Endodermal cell (in vitro differentiated cells): Measurements from ENCODE around the gene MBD5. TPM values are rescaled to one million over a fixed set of nuclear protein-coding genes. Genes with fewer than 3 reads are reported as not detected.

Experiments used
- DNase-seq: peaks from one replicate; pipeline ENCODE4 v3.0.0-alpha.2; 2017
- H3K27ac ChIP-seq: 2 replicates; pipeline ENCODE4 v1.5.1; 2013; ENCODE audit warnings: mild to moderate bottlenecking, low read depth, low read length, moderate library complexity
- H3K27me3 ChIP-seq: 2 replicates; pipeline ENCODE4 v1.6.1; 2013; ENCODE audit warnings: mild to moderate bottlenecking, low read length, moderate library complexity; ENCODE audit not compliant: insufficient read depth, control insufficient read depth, poor library complexity, severe bottlenecking
- H3K36me3 ChIP-seq: 2 replicates; pipeline ENCODE4 v1.7.0; 2013; ENCODE audit warnings: mild to moderate bottlenecking, low read length, moderate library complexity; ENCODE audit not compliant: control insufficient read depth, insufficient read depth
- H3K4me1 ChIP-seq: one replicate; pipeline ENCODE4 v1.7.0; 2013; ENCODE audit warnings: low read length; ENCODE audit not compliant: control insufficient read depth, insufficient read depth
- H3K4me3 ChIP-seq: 2 replicates; pipeline ENCODE4 v1.5.1; 2013; ENCODE audit warnings: mild to moderate bottlenecking, low read length, moderate library complexity
- H3K9ac ChIP-seq: 2 replicates; pipeline ENCODE4 v1.6.1; 2013; ENCODE audit warnings: mild to moderate bottlenecking, low read length, moderate library complexity; ENCODE audit not compliant: poor library complexity, severe bottlenecking; ENCODE audit errors: extremely low read depth
- H3K9me3 ChIP-seq: 2 replicates; pipeline ENCODE4 v1.6.1; 2013; ENCODE audit warnings: mild to moderate bottlenecking, low read length, moderate library complexity; ENCODE audit not compliant: control insufficient read depth
- H3K27ac Mint-ChIP-seq: 2 replicates; pipeline ENCODE4 v1.8.0; 2020; ENCODE audit warnings: mixed read lengths
- H3K27me3 Mint-ChIP-seq: 2 replicates; pipeline ENCODE4 v1.8.0; 2021; ENCODE audit warnings: mild to moderate bottlenecking, mixed read lengths; ENCODE audit not compliant: insufficient read depth
- H3K36me3 Mint-ChIP-seq: 2 replicates; pipeline ENCODE4 v1.8.0; 2020; ENCODE audit warnings: low read depth, mixed read lengths
- H3K4me1 Mint-ChIP-seq: 2 replicates; pipeline ENCODE4 v1.8.0; 2020; ENCODE audit warnings: mixed read lengths
- H3K4me3 Mint-ChIP-seq: 2 replicates; pipeline ENCODE4 v1.8.0; 2020; ENCODE audit warnings: mild to moderate bottlenecking, moderate library complexity, mixed read lengths
- H3K9me3 Mint-ChIP-seq: 2 replicates; pipeline ENCODE4 v1.8.0; 2020; ENCODE audit warnings: mild to moderate bottlenecking, mixed read lengths
- WGBS, 2 experiments: methylation state at CpG; one replicate each; pipeline versions ENCODE4 v1.1.5 to v1.1.7; 2013; ENCODE audit warnings: missing lambda C conversion rate in 2 of 2, mixed read lengths in 1 of 2; ENCODE audit not compliant: insufficient coverage in 1 of 2, insufficient read length in 1 of 2; 5-methylcytosine and 5-hydroxymethylcytosine counted together
- total RNA-seq, 2 donors: library from RNA; stranded (reverse); fragmentation: NEBNext Ultra II Directional in 1 of 2; extraction: Animal tissue kit (Norgen Biotek cat#: 25700) in 1 of 2; gene quantifications; 2 replicates in 1 of 2; 3 replicates in 1 of 2; pipeline ENCODE4 v1.2.1, GENCODE V29; 2021
- TF ChIP-seq, protein P1 (sequence below): fragments of 200-600 bp; sonication (generic); conservative IDR thresholded peaks from 2 replicates; pipeline ENCODE4 v1.5.0; 2021; ENCODE audit warnings: antibody characterized with exemption, mild to moderate bottlenecking

The MBD5 gene
- total RNA-seq, 2 donors from 2014 or later = 49.1 to 55.7 TPM

DNA sequence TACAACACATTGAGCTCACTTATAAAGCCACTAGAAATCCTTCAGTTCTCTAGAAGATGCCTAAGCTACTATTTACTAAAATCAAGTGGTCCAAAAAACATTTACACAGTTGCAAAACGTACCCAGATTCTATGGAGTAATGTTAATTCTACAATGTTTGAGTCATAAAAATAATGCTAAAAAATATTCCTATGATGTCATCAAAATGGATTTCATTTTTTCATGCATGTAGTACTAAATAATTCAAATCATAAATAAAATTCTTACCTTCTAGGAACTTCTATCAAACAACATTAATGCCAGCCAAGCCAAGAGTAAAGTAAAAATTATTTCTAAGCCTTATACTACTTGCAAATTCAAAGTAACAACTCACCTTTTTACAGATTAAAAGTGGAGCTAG lies 454.7 kb downstream of the MBD5 start:
- no peak overlapping the region for H3K27ac ChIP-seq
- H3K9me3 Mint-ChIP-seq = no peaks in the 10 kb centered on the region
- no peaks in the 10 kb centered on the region for H3K9me3 ChIP-seq
- 100% methylated on average over 1 of the region's 1 CpG; no CpG with 5 or more reads in 1 of the 2 experiments for WGBS, 2 experiments
- H3K9ac ChIP-seq = no peak overlapping the region
- no peaks in the 10 kb centered on the region for H3K27me3 Mint-ChIP-seq
- H3K4me1 ChIP-seq = no peaks in the 10 kb centered on the region
- DNase-seq = no peak
- no peak overlapping the region for H3K4me3 Mint-ChIP-seq
- no peaks in the 10 kb centered on the region for H3K36me3 Mint-ChIP-seq
- no peaks in the 10 kb centered on the region for H3K4me1 Mint-ChIP-seq
- H3K27ac Mint-ChIP-seq = no peak overlapping the region
- no peaks in the 10 kb centered on the region for H3K27me3 ChIP-seq
- H3K36me3 ChIP-seq = no peaks in the 10 kb centered on the region
- H3K4me3 ChIP-seq = no peak overlapping the region
- TF ChIP-seq, protein P1, sequence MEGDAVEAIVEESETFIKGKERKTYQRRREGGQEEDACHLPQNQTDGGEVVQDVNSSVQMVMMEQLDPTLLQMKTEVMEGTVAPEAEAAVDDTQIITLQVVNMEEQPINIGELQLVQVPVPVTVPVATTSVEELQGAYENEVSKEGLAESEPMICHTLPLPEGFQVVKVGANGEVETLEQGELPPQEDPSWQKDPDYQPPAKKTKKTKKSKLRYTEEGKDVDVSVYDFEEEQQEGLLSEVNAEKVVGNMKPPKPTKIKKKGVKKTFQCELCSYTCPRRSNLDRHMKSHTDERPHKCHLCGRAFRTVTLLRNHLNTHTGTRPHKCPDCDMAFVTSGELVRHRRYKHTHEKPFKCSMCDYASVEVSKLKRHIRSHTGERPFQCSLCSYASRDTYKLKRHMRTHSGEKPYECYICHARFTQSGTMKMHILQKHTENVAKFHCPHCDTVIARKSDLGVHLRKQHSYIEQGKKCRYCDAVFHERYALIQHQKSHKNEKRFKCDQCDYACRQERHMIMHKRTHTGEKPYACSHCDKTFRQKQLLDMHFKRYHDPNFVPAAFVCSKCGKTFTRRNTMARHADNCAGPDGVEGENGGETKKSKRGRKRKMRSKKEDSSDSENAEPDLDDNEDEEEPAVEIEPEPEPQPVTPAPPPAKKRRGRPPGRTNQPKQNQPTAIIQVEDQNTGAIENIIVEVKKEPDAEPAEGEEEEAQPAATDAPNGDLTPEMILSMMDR = no peak

DNA sequence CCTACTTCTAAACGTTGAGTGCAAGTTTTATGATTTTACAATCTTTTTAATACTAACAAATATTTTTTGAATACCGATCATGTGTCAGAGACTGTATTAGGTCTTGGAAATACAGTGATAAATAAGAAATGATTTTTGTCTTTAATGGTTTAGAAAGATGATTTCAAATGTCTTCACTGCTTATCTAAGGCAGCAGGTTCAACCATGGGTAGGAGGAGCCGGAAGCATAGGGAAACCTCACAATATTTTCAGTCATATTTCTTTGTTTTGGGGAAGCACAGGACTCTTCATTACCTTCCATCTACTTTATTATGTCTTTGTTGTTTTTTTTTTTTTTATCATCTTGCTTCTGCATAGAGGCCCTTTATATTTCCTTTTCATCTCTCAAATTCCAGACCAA lies 458.5 kb downstream of the MBD5 start:
- no peaks in the 10 kb centered on the region for H3K9me3 Mint-ChIP-seq
- no peaks in the 10 kb centered on the region for H3K9me3 ChIP-seq

DNA sequence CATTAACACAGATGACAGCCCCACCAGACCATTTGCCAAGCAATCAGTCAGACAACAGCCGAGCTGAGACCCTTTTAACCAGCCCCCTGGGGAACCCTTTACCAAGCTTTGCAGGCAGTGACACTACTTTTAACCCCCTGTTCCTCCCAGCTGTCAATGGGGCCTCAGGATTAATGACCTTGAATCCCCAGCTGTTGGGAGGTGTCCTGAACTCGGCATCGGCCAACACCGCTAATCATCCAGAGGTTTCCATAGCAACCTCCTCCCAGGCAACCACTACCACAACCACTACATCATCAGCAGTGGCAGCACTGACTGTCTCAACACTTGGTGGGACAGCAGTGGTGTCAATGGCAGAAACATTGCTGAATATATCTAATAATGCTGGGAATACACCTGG lies 462.8 kb downstream of the MBD5 start:
- H3K4me1 ChIP-seq = no peaks in the 10 kb centered on the region
- H3K4me3 ChIP-seq = no peak overlapping the region
- Mint-ChIP-seq H3K9me3 (no peaks in the 10 kb centered on the region), H3K4me1 (peaks cover 3% of the 10 kb centered on the region), H3K27ac (no peak overlapping the region), H3K27me3 (no peaks in the 10 kb centered on the region), H3K4me3 (no peak overlapping the region), H3K36me3 (no peaks in the 10 kb centered on the region)
- no peaks in the 10 kb centered on the region for H3K36me3 ChIP-seq
- no peak overlapping the region for H3K27ac ChIP-seq
- H3K9me3 ChIP-seq = no peaks in the 10 kb centered on the region
- no peaks in the 10 kb centered on the region for H3K27me3 ChIP-seq
- no peak overlapping the region for H3K9ac ChIP-seq
- TF ChIP-seq, protein P1 = no peak
- DNase-seq = no peak
- 33 to 92% methylated on average over 1 to 4 of the region's 4 CpGs for WGBS, 2 experiments

More for the DNA sequence above, 458.5 kb downstream of the MBD5 start:
- Histone ChIP-seq H3K36me3 (no peaks in the 10 kb centered on the region), H3K9ac (no peak overlapping the region), H3K4me3 (no peak overlapping the region), H3K27ac (no peak overlapping the region), H3K27me3 (no peaks in the 10 kb centered on the region), H3K4me1 (no peaks in the 10 kb centered on the region)
- no peak overlapping the region for H3K4me3 Mint-ChIP-seq
- H3K4me1 Mint-ChIP-seq = no peaks in the 10 kb centered on the region
- H3K27me3 Mint-ChIP-seq = no peaks in the 10 kb centered on the region
- TF ChIP-seq, protein P1 = no peak
- DNase-seq = no peak
- H3K36me3 Mint-ChIP-seq = no peaks in the 10 kb centered on the region
- no peak overlapping the region for H3K27ac Mint-ChIP-seq
- 90 to 100% methylated on average over 1 to 3 of the region's 3 CpGs for WGBS, 2 experiments
